GM21825 (cell line): ENCODE data around the gene S1PR4.
"Not testable (repeated sequence)": the region's sequence is repeated elsewhere in the genome, so short reads cannot be mapped to it uniquely, and the experiment has no call there.

Source experiments
- ATAC-seq: cut with Tn5 transposase; IDR thresholded peaks from one replicate; pipeline ENCODE4 v1.9.1; 2021; ENCODE audit warnings: mild to moderate bottlenecking, moderate library complexity; ENCODE audit not compliant: unreplicated experiment

S1PR4 gene

DNA sequence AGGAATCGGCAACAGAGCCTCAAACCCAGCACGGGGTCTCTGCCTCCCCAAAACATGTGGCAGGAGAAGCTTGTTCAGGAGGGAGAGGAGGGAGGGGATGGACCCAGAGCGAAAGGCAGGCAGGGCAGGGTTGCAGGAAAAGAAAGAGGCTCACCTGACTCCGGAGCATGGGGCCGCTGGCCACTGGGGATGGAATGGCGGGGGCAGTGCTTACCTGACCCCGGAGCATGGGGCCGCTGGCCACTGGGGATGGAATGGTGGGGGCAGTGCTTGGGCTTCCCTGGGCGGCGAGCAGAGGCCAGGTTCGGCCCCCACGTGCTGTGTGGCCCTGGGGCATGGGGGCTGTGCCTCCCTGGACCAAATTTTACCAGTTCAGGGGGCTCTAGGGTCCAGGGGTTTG is 32.6 kb downstream of the S1PR4 start:
- no peak for ATAC-seq

DNA sequence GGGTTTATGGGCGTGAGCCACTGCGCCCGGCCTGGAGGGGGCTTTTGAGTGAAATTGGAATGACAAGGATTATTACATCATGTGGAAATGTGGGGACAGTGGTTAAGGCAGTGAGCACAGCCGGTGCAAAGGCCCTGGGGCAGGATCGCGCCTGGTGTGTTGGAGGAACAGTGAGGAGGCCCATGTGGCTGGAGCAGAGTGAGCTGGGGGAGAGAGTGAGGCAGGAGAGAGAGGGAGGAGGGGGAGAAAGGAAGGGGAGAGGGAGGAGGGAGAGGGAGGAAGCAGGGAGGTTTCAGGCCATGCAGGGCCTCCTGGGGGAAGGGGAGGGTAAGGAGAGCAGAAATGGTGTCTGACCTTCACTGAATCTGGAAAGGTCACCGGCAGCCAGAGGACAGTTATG is 34.6 kb downstream of the S1PR4 start:
- no peak for ATAC-seq

DNA sequence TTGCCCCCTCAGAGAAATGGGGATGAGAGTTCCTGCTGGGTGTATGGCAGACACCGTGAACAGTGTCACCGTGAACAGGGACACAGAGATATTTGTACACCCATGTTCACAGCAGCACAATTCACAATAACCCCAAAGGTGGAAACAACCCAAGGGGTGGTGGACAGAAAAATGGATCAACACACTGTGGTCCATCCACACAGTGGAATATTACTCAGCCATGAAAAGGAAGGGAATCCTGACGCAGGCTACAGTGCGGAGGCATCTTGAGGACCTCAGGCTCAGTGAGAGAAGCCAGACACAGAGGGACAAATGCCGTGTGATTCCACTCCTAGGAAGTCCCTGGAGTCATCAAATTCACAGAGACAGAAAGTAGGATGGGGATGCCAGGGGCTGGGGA is 38.3 kb downstream of the S1PR4 start:
- ATAC-seq, result no peak

DNA sequence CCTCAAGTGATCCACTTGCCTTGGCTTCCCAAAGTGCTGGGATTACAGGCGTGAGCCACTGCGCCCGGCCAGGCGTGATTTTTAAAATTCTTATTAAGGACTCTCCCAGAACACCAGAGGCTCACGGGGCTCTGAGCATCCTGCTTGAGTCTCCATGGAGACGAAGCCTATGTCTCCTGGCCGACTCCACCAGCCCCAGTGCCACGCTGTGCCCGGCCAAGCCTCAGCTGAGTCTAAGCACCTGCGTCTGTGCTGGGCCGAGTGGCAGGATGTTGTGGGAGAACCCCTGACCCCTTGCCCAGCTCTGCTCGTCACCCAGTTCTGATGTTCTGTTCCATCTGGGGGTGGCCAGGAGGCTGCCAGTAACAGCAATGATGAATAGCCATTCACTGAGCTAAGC is 42.0 kb downstream of the S1PR4 start:
- ATAC-seq, result no peak

DNA sequence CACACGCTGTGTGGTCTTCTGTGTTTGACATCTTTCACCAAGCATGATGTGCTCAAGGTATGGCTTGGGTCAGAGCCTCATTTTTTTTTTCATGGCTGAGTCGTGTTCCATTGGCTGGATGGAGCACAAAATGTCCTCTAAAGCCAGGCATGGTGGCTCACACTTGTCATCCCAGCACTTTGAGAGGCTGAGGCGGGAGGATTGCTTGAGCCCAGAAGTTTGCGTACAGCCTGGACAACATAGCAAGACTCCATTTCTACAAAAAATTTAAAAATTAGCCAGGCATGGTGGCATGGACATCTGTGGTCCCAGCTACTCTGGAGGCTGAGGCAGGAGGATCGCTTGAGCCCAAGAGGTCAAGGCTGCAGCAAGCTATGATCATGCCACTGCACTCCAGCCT is 43.0 kb downstream of the S1PR4 start:
- ATAC-seq, result not testable (repeated sequence)

DNA sequence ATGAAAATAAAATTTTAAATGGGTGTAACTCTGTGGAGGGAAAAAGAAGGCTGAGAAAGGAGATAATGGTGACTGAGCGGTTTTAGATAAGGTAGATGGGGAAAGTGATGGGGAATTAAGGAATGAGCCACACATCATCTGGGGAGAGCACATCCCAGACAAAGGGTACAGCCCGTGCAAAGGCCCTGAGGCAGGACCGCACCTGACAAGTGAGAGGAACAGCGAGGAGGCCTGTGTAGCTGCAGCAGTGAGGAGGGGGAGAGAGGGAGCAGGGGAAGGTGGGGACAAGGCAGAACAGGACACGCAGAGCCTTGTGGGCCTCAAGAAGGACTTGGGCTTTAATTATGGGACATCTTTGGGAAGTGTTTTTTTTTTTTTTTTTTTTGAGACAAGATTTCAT is 44.1 kb downstream of the S1PR4 start:
- ATAC-seq, result no peak

DNA sequence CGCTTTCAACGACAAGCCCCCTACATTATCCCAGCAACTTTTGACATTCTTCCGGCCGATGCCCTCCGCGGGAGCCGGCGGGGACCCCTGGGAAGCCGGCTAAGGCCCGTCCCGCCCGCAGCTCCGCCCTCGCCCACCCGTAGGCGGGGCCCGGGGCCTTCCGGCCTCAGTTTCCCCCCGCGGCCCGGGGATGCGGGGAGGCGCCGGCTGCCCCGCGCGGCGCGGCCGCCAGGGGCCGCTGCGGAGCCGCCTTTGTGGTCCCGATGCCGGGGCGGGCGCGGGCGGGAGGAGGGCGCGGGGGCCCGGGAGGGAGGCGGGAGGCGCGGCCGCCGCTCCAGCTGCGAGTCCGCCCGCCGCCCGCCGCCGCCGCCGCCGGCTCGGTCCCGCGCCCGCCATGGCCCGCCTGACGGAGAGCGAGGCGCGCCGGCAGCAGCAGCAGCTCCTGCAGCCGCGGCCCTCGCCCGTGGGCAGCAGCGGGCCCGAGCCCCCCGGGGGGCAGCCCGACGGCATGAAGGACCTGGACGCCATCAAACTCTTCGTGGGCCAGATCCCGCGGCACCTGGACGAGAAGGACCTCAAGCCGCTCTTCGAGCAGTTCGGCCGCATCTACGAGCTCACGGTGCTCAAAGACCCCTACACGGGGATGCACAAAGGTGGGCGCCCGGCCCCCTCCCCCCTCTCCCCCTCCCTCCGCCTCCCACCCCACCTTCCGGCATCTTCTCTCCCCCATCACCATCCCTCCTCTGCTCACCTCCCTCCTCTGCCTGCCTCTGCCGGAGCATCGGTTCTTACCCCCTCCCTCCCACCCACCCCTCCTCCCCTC is 46.0 kb downstream of the S1PR4 start, which contains the start of gene CELF5:
Gene CELF5 (plus strand): TSS at position 316 of the 823 bp plus-strand sequence. CDS start 79 bp downstream, at position 395.
- no peak for ATAC-seq

DNA sequence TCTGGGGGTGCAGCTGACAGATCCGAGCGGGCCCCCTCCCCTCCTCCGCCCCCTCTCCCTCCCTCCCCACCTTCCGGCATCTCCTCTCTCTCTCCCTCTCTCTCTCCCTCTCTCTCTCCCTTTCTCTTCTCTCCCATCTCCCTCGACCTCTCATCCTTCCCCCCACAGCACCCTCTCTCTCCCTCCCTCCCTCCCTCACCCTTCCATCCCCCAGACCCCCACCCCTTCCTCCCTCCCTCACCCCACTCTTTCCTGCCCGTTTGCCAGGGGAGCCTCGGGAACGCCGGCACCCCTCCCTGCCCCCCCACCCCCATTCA is 46.6 kb downstream of the S1PR4 start:
- no peak for ATAC-seq

DNA sequence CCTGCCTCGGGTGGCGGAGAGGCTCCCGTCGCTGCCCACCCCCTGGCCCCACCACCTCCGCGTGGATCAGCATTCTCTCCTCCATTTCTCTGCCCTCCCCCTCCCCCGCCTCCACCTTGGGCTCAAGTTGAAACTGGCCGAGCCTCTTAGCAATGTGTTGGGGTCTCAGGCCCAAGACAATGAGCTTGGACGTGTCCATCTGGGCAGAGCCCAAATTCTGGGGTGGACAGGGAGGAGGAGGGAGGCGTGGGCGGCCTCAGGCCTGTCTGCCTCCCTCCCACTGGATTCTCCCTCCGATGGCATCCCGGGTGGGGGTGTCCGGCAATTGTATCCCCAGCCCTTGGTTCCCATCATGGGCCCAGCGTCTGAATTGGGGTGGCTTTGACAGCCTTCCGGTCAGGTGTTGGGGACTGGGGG is 47.1 kb downstream of the S1PR4 start:
- ATAC-seq, result no peak

DNA sequence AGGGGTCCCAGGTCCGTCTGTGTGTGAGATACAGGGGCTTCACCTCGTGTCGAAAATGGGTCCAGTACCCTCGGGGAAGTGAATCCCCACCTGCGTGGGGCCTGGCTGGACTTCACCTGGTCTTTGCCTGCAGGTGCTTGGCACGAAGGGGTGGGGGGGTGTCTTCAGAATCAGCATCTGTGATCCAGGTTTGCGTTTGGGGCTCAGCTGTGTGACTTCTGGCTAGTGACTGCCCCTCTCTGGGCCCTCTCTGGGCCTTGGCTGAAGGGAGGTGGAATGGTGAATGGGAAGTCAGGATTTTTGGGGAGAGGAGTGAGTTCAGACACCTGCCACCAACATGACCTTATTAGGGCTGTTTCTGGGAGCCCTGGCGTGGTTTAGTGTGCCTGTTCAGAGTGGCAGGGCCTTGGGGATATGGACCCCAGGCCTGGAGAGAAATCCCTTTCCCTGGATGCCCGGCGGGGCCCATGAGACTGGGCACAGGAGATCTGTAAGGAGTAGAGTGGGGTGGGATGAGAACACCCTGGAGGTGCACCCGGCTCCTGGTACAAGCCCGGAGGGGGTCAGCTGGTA is 48.6 kb downstream of the S1PR4 start:
- no peak for ATAC-seq

DNA sequence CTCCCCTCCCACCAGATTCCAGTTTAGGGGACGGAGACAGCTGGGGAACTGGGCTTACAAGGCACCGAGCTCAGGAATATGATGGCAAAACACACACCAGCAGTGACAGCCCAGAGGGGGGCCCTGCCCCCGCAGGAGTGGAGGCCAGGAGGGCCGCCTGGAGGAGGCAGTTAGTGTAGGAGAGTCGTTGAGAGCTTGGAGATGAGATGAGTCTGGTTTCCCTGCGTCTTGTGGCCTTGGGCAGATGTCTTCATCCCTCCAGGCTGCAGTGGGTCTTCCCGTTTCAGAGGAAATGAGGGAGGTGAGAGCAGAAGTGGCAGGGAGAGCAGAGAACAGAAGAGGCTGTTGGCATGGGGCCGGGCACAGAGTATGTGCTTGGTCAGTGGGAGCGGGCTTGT is 50.8 kb downstream of the S1PR4 start:
- ATAC-seq, result no peak
